Spinal cord (tissue), 10 donors: ENCODE results near the gene MED10. TPM values are rescaled to one million over a fixed set of nuclear protein-coding genes. Genes with fewer than 3 reads are reported as not detected.

Experiments used
- DNase-seq, 6 donors: peaks; one replicate each; pipeline versions ENCODE4 v3.0.0 to v3.0.0-alpha.2; 2013 to 2015; ENCODE audit warnings: low spot score in 6 of 6, low read depth in 4 of 6
- H3K27ac ChIP-seq: one replicate; pipeline ENCODE4 v1.5.1; 2013; ENCODE audit warnings: low read depth, low read length, control low read depth
- H3K27me3 ChIP-seq: one replicate; pipeline ENCODE4 v1.6.1; 2013; ENCODE audit warnings: low read length; ENCODE audit not compliant: control insufficient read depth, insufficient read depth
- H3K36me3 ChIP-seq: one replicate; pipeline ENCODE4 v1.6.1; 2013; ENCODE audit warnings: low read length; ENCODE audit not compliant: control insufficient read depth, insufficient read depth
- H3K4me1 ChIP-seq: one replicate; pipeline ENCODE4 v1.6.1; 2013; ENCODE audit warnings: low read length; ENCODE audit not compliant: control insufficient read depth, insufficient read depth
- H3K4me3 ChIP-seq: one replicate; pipeline ENCODE4 v1.5.1; 2013; ENCODE audit warnings: low read depth, low read length, control low read depth
- H3K9me3 ChIP-seq: one replicate; pipeline ENCODE4 v1.6.1; 2013; ENCODE audit warnings: low read length; ENCODE audit not compliant: control insufficient read depth, insufficient read depth
- WGBS: methylation state at CpG from one replicate; pipeline ENCODE4 v1.1.5; 2013; ENCODE audit warnings: missing lambda C conversion rate; ENCODE audit not compliant: insufficient coverage; 5-methylcytosine and 5-hydroxymethylcytosine counted together
- polyA plus RNA-seq, 2 donors: library from polyadenylated mRNA; unstranded; fragments of 120-200 nt; gene quantifications; one replicate each; pipeline ENCODE4 v1.2.1, GENCODE V29; 2013; ENCODE audit not compliant: insufficient read length in 2 of 2
- total RNA-seq, 2 donors: library from RNA; depleted of rRNA in 1 of 2; stranded (reverse); fragments of 120-200 nt in 1 of 2; fragments of >200 nt in 1 of 2; gene quantifications; one replicate each; pipeline versions ENCODE4 v1.2.3 to v1.2.4, GENCODE V29; 2013 to 2014
- donor health status: healthy.

The MED10 gene
- total and polyA plus RNA-seq, 4 donors: 10.8 to 58.8 (median 36.0) TPM

- Histone ChIP-seq H3K9me3 (no peaks in the 10 kb centered on the region), H3K4me1 (no peaks in the 10 kb centered on the region), H3K36me3 (no peaks in the 10 kb centered on the region), H3K27ac (no peak overlapping the region), H3K27me3 (no peaks in the 10 kb centered on the region), H3K4me3 (no peak overlapping the region)
- DNase-seq: peak in 1 of 6 donors; percentile 50
- WGBS: 38% methylated on average over 2 of the region's 4 CpGs
Measured at GRCh38 chr5:6412811-6413210, 34.5 kb upstream of the MED10 start.

DNA sequence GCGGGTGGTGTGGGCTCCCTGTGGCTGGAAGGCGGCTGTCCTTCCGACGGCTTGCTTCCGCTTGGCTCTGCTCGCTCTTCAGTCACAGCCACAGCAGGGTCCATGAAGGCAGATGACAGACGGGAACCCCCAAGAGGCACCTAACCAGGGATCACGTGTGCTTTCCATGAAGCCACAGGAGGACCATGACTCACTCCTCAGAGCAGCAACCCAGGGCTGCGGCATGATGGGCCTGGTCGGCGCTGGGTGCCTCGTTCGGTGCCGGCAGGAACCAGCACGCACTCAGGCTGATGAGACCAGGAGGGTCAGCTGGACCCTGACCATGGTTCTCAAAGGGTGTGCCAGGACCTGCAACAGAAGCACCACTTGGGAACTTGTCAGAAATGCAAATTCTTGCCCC lies 32.8 kb upstream of the MED10 start:
- H3K4me1 ChIP-seq: no peaks in the 10 kb centered on the region
- 91% methylated on average over 15 of the region's 15 CpGs for WGBS
- no peak overlapping the region for H3K27ac ChIP-seq
- no peaks in the 10 kb centered on the region for H3K9me3 ChIP-seq
- H3K27me3 ChIP-seq: no peaks in the 10 kb centered on the region
- H3K36me3 ChIP-seq: no peaks in the 10 kb centered on the region
- DNase-seq: no peak
- no peak overlapping the region for H3K4me3 ChIP-seq

DNA sequence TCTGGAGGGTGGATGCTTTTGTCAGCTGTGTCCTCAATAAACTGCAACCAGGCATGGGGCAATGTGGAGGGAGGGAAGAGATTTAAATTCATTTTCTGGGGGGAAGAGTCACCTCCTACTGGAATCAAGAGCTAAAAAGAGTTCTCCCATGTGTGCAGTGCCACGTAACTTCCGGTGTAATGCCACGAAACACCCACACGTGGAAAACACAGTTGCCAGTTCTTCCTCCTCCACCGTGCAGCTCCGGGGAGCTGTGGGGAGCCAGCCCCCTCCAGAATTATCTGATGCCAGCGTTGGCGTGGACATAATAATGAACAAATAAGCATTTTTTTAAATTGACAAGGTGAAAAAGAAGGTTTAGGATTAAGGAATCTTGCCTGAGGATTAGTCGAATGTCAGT lies 32.1 kb upstream of the MED10 start:
- WGBS: 97% methylated on average over 4 of the region's 9 CpGs
- Histone ChIP-seq H3K9me3 (no peaks in the 10 kb centered on the region), H3K36me3 (no peaks in the 10 kb centered on the region), H3K27me3 (no peaks in the 10 kb centered on the region), H3K27ac (no peak overlapping the region), H3K4me3 (no peak overlapping the region), H3K4me1 (no peaks in the 10 kb centered on the region)
- peak in 1 of 6 donors; percentile 10 for DNase-seq

- 97% methylated on average over 6 of the region's 8 CpGs for WGBS
Measured at GRCh38 chr5:6408627-6409446, 30.5 kb upstream of the MED10 start.

GRCh38 chr5:6408260-6408596 lies 29.9 kb upstream of the MED10 start:
- Histone ChIP-seq H3K4me3 (no peak overlapping the region), H3K36me3 (no peaks in the 10 kb centered on the region), H3K27me3 (no peaks in the 10 kb centered on the region), H3K27ac (no peak overlapping the region), H3K9me3 (no peaks in the 10 kb centered on the region), H3K4me1 (no peaks in the 10 kb centered on the region)
- no peak for DNase-seq
- 83% methylated on average over 4 of the region's 5 CpGs for WGBS

More at GRCh38 chr5:6408627-6409446, 30.5 kb upstream of the MED10 start:
- H3K36me3 ChIP-seq: no peaks in the 10 kb centered on the region
- H3K4me1 ChIP-seq: no peaks in the 10 kb centered on the region
- no peak for DNase-seq
- no peak overlapping the region for H3K27ac ChIP-seq
- no peaks in the 10 kb centered on the region for H3K9me3 ChIP-seq
- H3K27me3 ChIP-seq: no peaks in the 10 kb centered on the region
- no peak overlapping the region for H3K4me3 ChIP-seq

- 78% methylated on average over 4 of the region's 6 CpGs for WGBS
- Histone ChIP-seq H3K27me3 (no peaks in the 10 kb centered on the region), H3K4me1 (no peaks in the 10 kb centered on the region), H3K36me3 (no peaks in the 10 kb centered on the region), H3K9me3 (no peaks in the 10 kb centered on the region), H3K4me3 (no peak overlapping the region), H3K27ac (no peak overlapping the region)
- DNase-seq: no peak
Measured at GRCh38 chr5:6407558-6408259, 29.4 kb upstream of the MED10 start.

- no peaks in the 10 kb centered on the region for H3K36me3 ChIP-seq
- 88% methylated on average over 4 of the region's 4 CpGs for WGBS
Measured at GRCh38 chr5:6405591-6405990, 27.2 kb upstream of the MED10 start.

GRCh38 chr5:6404129-6404528 lies 25.8 kb upstream of the MED10 start:
- no peak overlapping the region for H3K4me3 ChIP-seq
- no peak overlapping the region for H3K27ac ChIP-seq
- no peaks in the 10 kb centered on the region for H3K4me1 ChIP-seq
- H3K9me3 ChIP-seq: no peaks in the 10 kb centered on the region
- no peaks in the 10 kb centered on the region for H3K36me3 ChIP-seq
- 89% methylated on average over 3 of the region's 4 CpGs for WGBS
- no peaks in the 10 kb centered on the region for H3K27me3 ChIP-seq
- no peak for DNase-seq

More at GRCh38 chr5:6405591-6405990, 27.2 kb upstream of the MED10 start:
- H3K4me3 ChIP-seq: no peak overlapping the region
- no peak for DNase-seq
- no peaks in the 10 kb centered on the region for H3K27me3 ChIP-seq
- H3K4me1 ChIP-seq: no peaks in the 10 kb centered on the region
- H3K27ac ChIP-seq: no peak overlapping the region
- no peaks in the 10 kb centered on the region for H3K9me3 ChIP-seq

GRCh38 chr5:6403416-6403815 lies 25.1 kb upstream of the MED10 start:
- Histone ChIP-seq H3K36me3 (no peaks in the 10 kb centered on the region), H3K4me1 (no peaks in the 10 kb centered on the region), H3K27me3 (no peaks in the 10 kb centered on the region), H3K27ac (no peak overlapping the region), H3K4me3 (no peak overlapping the region), H3K9me3 (no peaks in the 10 kb centered on the region)
- 100% methylated on average over 1 of the region's 4 CpGs for WGBS
- DNase-seq: no peak

DNA sequence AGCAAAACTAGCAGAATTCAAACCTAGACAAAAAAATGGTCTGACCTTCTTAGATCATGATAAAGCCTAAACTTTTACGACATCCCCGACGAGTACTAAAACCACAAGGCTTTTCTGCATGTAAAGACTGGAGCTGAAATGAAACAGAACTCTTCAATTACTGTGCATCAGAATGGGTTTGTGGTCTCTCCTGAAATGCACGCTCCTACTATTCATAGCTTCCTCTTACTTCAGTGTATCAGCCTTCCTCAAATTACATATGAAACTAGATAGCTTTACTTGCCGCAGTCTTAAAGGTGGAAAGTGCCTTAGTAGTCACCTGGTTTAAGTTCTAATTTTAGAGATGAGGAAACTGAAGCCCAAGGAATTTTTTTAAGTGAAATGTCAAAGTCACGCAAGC lies 24.6 kb upstream of the MED10 start:
- H3K27me3 ChIP-seq: no peaks in the 10 kb centered on the region
- H3K4me1 ChIP-seq: no peaks in the 10 kb centered on the region
- no peak for DNase-seq
- H3K4me3 ChIP-seq: no peak overlapping the region
- H3K27ac ChIP-seq: no peak overlapping the region
- WGBS: 100% methylated on average over 1 of the region's 6 CpGs
- H3K36me3 ChIP-seq: no peaks in the 10 kb centered on the region
- H3K9me3 ChIP-seq: no peaks in the 10 kb centered on the region
